H1 (cell line): ENCODE measurements around the gene C12orf76. TPM values are rescaled to one million over a fixed set of nuclear protein-coding genes. Genes with fewer than 3 reads are reported as not detected.

ENCODE experiments used
- CTCF ChIA-PET: fragments of 300-600 bp; sonication (Branson Sonifier 250); formaldehyde crosslinking; loops from one replicate; lab custom pipeline; 2021; ENCODE audit not compliant: partially characterized antibody; lab: Charles Lee
- POLR2A ChIA-PET: fragments of 300-600 bp; sonication (Branson Sonifier 250); formaldehyde crosslinking; loops from one replicate; lab custom pipeline; 2021; ENCODE audit warnings: inconsistent platforms; ENCODE audit not compliant: partially characterized antibody; lab: Charles Lee
- DNase-seq, 2 experiments: peaks; one replicate each; pipeline versions ENCODE4 v3.0.0 to v3.0.0-alpha.2; 2010 to 2022; ENCODE audit warnings: low spot score in 2 of 2, low read depth in 1 of 2, mixed read lengths in 1 of 2
- FAIRE-seq: peaks from 2 replicates; lab custom pipeline; 2011; peaks lifted over from hg19 to GRCh38; lab: Jason Lieb, UNC
- H2AFZ ChIP-seq: 2 replicates; pipeline ENCODE4 v1.8.1; 2012; ENCODE audit warnings: low read length, inconsistent platforms
- H2AK5ac ChIP-seq: 2 replicates; pipeline ENCODE4 v1.6.1; 2013; ENCODE audit warnings: low read depth, low read length
- H2BK120ac ChIP-seq: replicated peaks from 2 replicates; pipeline ENCODE3; 2013; ENCODE audit warnings: low read depth, low read length, inconsistent platforms
- H2BK12ac ChIP-seq: 2 replicates; pipeline ENCODE4 v1.6.1; 2013; ENCODE audit warnings: low read depth, low read length
- H2BK15ac ChIP-seq: 2 replicates; pipeline ENCODE4 v1.6.1; 2013; ENCODE audit warnings: low read length
- H2BK20ac ChIP-seq: 2 replicates; pipeline ENCODE4 v1.6.1; 2013; ENCODE audit warnings: low read length
- H2BK5ac ChIP-seq: 2 replicates; pipeline ENCODE4 v1.6.1; 2013; ENCODE audit warnings: low read depth, low read length
- H3K14ac ChIP-seq: 2 replicates; pipeline ENCODE4 v1.6.1; 2013; ENCODE audit warnings: inconsistent platforms; ENCODE audit not compliant: insufficient read length
- H3K18ac ChIP-seq: 2 replicates; pipeline ENCODE4 v1.6.1; 2013; ENCODE audit warnings: low read length; ENCODE audit errors: extremely low read depth
- H3K23ac ChIP-seq: 2 replicates; pipeline ENCODE4 v1.6.1; 2013; ENCODE audit warnings: inconsistent platforms; ENCODE audit not compliant: insufficient read length
- H3K23me2 ChIP-seq: 2 replicates; pipeline ENCODE4 v1.6.1; 2013; ENCODE audit warnings: low read depth, low read length
- H3K27ac ChIP-seq: 2 replicates; pipeline ENCODE4 v1.6.1; 2011; ENCODE audit warnings: low read depth, low read length, inconsistent platforms
- H3K27me3 ChIP-seq, 4 experiments: replicated peaks in 1 of 4; 1 replicate in 1 of 4; 2 replicates in 3 of 4; pipeline versions ENCODE4 v1.6.1 to v1.8.1; 2011 to 2013; ENCODE audit warnings: low read length in 3 of 4, mild to moderate bottlenecking in 3 of 4, inconsistent platforms in 2 of 4, mixed read lengths in 2 of 4, moderate library complexity in 1 of 4; ENCODE audit not compliant: control insufficient read depth in 3 of 4, insufficient read depth in 3 of 4; ENCODE audit errors: extremely low read depth in 1 of 4
- H3K36me3 ChIP-seq, 4 experiments: 2 replicates each; pipeline versions ENCODE4 v1.6.1 to v1.8.1; 2011 to 2013; ENCODE audit warnings: mild to moderate bottlenecking in 4 of 4, low read length in 3 of 4, moderate library complexity in 2 of 4, control low read depth in 1 of 4, inconsistent platforms in 1 of 4; ENCODE audit not compliant: insufficient read depth in 4 of 4, control insufficient read depth in 2 of 4
- H3K4ac ChIP-seq: replicated peaks from 2 replicates; pipeline ENCODE3; 2013; ENCODE audit warnings: low read length, low read depth, mixed read lengths, inconsistent platforms; ENCODE audit not compliant: insufficient read length
- H3K4me1 ChIP-seq, 4 experiments: replicated peaks in 1 of 4; 1 replicate in 1 of 4; 2 replicates in 3 of 4; pipeline versions ENCODE4 v1.6.1 to v1.8.1; 2011 to 2013; ENCODE audit warnings: low read length in 3 of 4, inconsistent platforms in 2 of 4, mixed read lengths in 1 of 4; ENCODE audit not compliant: insufficient read depth in 4 of 4, control insufficient read depth in 3 of 4
- H3K4me2 ChIP-seq, 2 experiments: 2 replicates each; pipeline versions ENCODE4 v1.6.1 to v1.8.1; 2011 to 2013; ENCODE audit warnings: low read depth in 2 of 2, low read length in 2 of 2, control low read depth in 1 of 2, inconsistent platforms in 1 of 2, mild to moderate bottlenecking in 1 of 2; ENCODE audit not compliant: insufficient read depth in 1 of 2
- H3K4me3 ChIP-seq, 4 experiments: fragments of 200-600, 300-600 bp in 1 of 4; sonication (generic), shearing (Covaris generic), sonication (Bioruptor Twin) in 1 of 4; 2 replicates each; pipeline versions ENCODE4 v1.5.1 to v1.8.1; 2011 to 2016; ENCODE audit warnings: low read length in 4 of 4, low read depth in 3 of 4, control low read depth in 2 of 4, inconsistent platforms in 2 of 4, mild to moderate bottlenecking in 2 of 4, mixed read lengths in 1 of 4, moderate library complexity in 1 of 4; ENCODE audit not compliant: insufficient read depth in 2 of 4; ENCODE audit errors: extremely low read depth in 1 of 4
- H3K56ac ChIP-seq: replicated peaks from 2 replicates; pipeline ENCODE3; 2013; ENCODE audit warnings: low read depth, mild to moderate bottlenecking, mixed read lengths, low read length, inconsistent platforms; ENCODE audit not compliant: insufficient read length
- H3K79me1 ChIP-seq: 2 replicates; pipeline ENCODE4 v1.6.1; 2013; ENCODE audit warnings: low read depth, low read length, control low read depth
- H3K79me2 ChIP-seq, 2 experiments: 2 replicates each; pipeline versions ENCODE4 v1.6.1 to v1.8.1; 2012 to 2013; ENCODE audit warnings: low read length in 2 of 2, mild to moderate bottlenecking in 2 of 2, inconsistent platforms in 1 of 2; ENCODE audit not compliant: insufficient read depth in 2 of 2, control insufficient read depth in 1 of 2
- H3K9ac ChIP-seq, 4 experiments: replicated peaks in 1 of 4; 1 replicate in 1 of 4; 2 replicates in 3 of 4; pipeline versions ENCODE4 v1.6.1 to v1.8.1; 2011 to 2013; ENCODE audit warnings: low read depth in 3 of 4, low read length in 3 of 4, control low read depth in 2 of 4, mild to moderate bottlenecking in 2 of 4, moderate library complexity in 2 of 4, inconsistent platforms in 1 of 4; ENCODE audit errors: extremely low read depth in 1 of 4
- H3K9me3 ChIP-seq, 2 experiments: 2 replicates each; pipeline versions ENCODE4 v1.6.1 to v1.8.1; 2012 to 2013; ENCODE audit warnings: mild to moderate bottlenecking in 2 of 2, moderate library complexity in 2 of 2, control low read depth in 1 of 2, inconsistent platforms in 1 of 2, low read depth in 1 of 2, low read length in 1 of 2, mixed read lengths in 1 of 2; ENCODE audit not compliant: insufficient read depth in 2 of 2
- H4K20me1 ChIP-seq, 2 experiments: replicated peaks in 1 of 2; 2 replicates each; pipeline versions ENCODE3 to v1.8.1; 2011 to 2013; ENCODE audit warnings: inconsistent platforms in 2 of 2, low read length in 2 of 2, mild to moderate bottlenecking in 1 of 2; ENCODE audit not compliant: insufficient read depth in 2 of 2, control insufficient read depth in 1 of 2
- H4K5ac ChIP-seq: 2 replicates; pipeline ENCODE4 v1.6.1; 2013; ENCODE audit warnings: low read length, low read depth, mixed read lengths, inconsistent platforms; ENCODE audit not compliant: insufficient read length
- H4K8ac ChIP-seq: 2 replicates; pipeline ENCODE4 v1.8.0; 2013; ENCODE audit warnings: mild to moderate bottlenecking, moderate library complexity, low read length, inconsistent platforms; ENCODE audit not compliant: insufficient read depth; ENCODE audit errors: extremely low read depth
- H4K91ac ChIP-seq: replicated peaks from 2 replicates; pipeline ENCODE3; 2013; ENCODE audit warnings: low read length, mixed read lengths, inconsistent platforms; ENCODE audit not compliant: insufficient read length
- CEBPB ChIP-seq: IDR thresholded peaks from 2 replicates; pipeline ENCODE4 v1.6.1; 2012; ENCODE audit warnings: low read depth, low read length
- FOSL1 ChIP-seq: IDR thresholded peaks from 2 replicates; pipeline ENCODE4 v1.6.1; 2011; ENCODE audit warnings: mild to moderate bottlenecking, low read depth, low read length, moderate library complexity; ENCODE audit not compliant: insufficient read depth
- GTF2F1 ChIP-seq: IDR thresholded peaks from 2 replicates; pipeline ENCODE4 v1.6.1; 2012; ENCODE audit warnings: low read depth, low read length, improper control_type of control experiment, borderline replicate concordance
- HDAC6 ChIP-seq: IDR thresholded peaks from one replicate; pipeline ENCODE4 v1.7.1; 2012; ENCODE audit warnings: low read depth, mild to moderate bottlenecking, inconsistent platforms, low read length, moderate library complexity
- JUN ChIP-seq: IDR thresholded peaks from 2 replicates; pipeline ENCODE4 v1.6.1; 2011; ENCODE audit warnings: low read depth, mild to moderate bottlenecking, improper control_type of control experiment, low read length
- SIN3A ChIP-seq, 2 experiments: IDR thresholded peaks in 1 of 2; conservative IDR thresholded peaks in 1 of 2; 2 replicates each; pipeline ENCODE4 v1.6.1; 2011 to 2012; ENCODE audit warnings: low read length in 2 of 2, improper control_type of control experiment in 1 of 2, low read depth in 1 of 2, mild to moderate bottlenecking in 1 of 2
- SP1 ChIP-seq: IDR thresholded peaks from 2 replicates; pipeline ENCODE4 v1.6.1; 2011; ENCODE audit warnings: low read depth, low read length
- TEAD4 ChIP-seq: IDR thresholded peaks from 2 replicates; pipeline ENCODE4 v1.6.1; 2012; ENCODE audit warnings: low read depth, low read length, inconsistent platforms, mixed read lengths
- YY1 ChIP-seq: IDR thresholded peaks from 2 replicates; pipeline ENCODE4 v1.6.1; 2011; ENCODE audit warnings: low read depth, mild to moderate bottlenecking, low read length
- WGBS, 2 experiments: shearing (Covaris generic) in 1 of 2; methylation state at CpG; one replicate each; pipeline versions ENCODE4 v1.1.6 to v1.1.7; 2013 to 2015; ENCODE audit warnings: low lambda C conversion rate in 2 of 2, mixed read lengths in 2 of 2, inconsistent platforms in 1 of 2, low coverage in 1 of 2, missing lambda C conversion rate in 1 of 2; ENCODE audit not compliant: insufficient replicate concordance in 2 of 2, insufficient coverage in 1 of 2, insufficient read length in 1 of 2; ENCODE audit errors: extremely low coverage in 1 of 2, missing lambda C conversion rate in 1 of 2; 5-methylcytosine and 5-hydroxymethylcytosine counted together
- polyA plus RNA-seq, 7 experiments: library from polyadenylated mRNA; depleted of rRNA in 3 of 7; stranded (reverse) in 5 of 7; unstranded in 2 of 7; fragments of >200 nt in 5 of 7; fragments of 200-250 nt in 2 of 7; gene quantifications; 1 replicate in 5 of 7; 2 replicates in 1 of 7; 4 replicates in 1 of 7; pipeline versions ENCODE4 v1.2.1 to v1.2.3, GENCODE V29; 2011 to 2013; ENCODE audit warnings: missing spikeins in 2 of 7, mixed read lengths in 2 of 7
- total RNA-seq: library from RNA; stranded (reverse); fragmentation: NEBNext Ultra II Directional; extraction: Animal tissue kit (Norgen Biotek cat#: 25700); gene quantifications from 2 replicates; pipeline ENCODE4 v1.2.1, GENCODE V29; 2021
- TF ChIP-seq, protein P1 (sequence below): IDR thresholded peaks from 2 replicates; pipeline ENCODE4 v1.6.1; 2012; ENCODE audit warnings: low read length, inconsistent platforms
- TF ChIP-seq, protein P2 (sequence below): IDR thresholded peaks from 2 replicates; pipeline ENCODE4 v1.6.1; 2011; ENCODE audit warnings: low read length, improper control_type of control experiment

The C12orf76 gene
- total and polyA plus RNA-seq, 2 of the 8 experiments (the other 6 are each of a cell fraction or from before 2014, with no cell fraction given): 14.4 to 18.6 TPM

DNA sequence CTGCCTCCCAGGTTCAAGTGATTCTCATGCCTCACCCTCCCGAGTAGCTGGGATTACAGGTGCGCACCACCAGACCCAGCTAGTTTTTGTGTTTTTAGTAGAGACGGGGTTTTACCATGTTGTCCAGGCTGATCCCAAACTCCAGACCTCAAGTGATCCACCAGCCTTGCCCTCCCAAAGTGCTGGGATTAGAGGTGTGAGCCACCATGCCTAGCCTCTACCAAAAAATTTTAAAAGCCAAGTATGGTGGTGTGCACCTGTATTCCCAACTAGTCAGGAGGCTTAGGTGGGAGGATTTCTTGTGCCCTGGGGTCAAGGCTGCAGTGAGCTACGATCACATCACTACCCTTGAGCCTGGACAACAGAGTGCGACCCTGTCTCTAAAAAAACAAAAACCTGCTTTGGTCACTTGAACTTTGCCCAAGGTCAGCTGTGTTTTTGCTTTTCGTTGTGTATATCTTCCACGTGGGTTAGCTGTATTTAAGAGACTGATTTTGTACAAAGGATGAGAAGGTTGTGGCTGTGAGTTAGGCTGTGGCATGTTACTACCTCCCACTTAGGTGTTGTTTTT lies 12.7 kb downstream of the C12orf76 start:
- no peak overlapping the region for H2BK5ac ChIP-seq
- H3K23me2 ChIP-seq: no peaks in the 10 kb centered on the region
- H2AFZ ChIP-seq: no peak overlapping the region
- CTCF ChIA-PET: interaction anchor here (0.9 to 1.2 kb wide), 4 partner anchors 9 to 189 kb away, joined by 3 to 4 read pairs (median 3); no protein-coding TSS in a partner anchor
- no peak overlapping the region for H3K14ac ChIP-seq
- H3K9me3 ChIP-seq: no peaks in the 10 kb centered on the region
- H2BK12ac ChIP-seq: no peak overlapping the region
- H3K79me2 ChIP-seq: no peaks in the 10 kb centered on the region
- no peak overlapping the region for H3K27ac ChIP-seq
- H2AK5ac ChIP-seq: no peak overlapping the region
- no peak overlapping the region for H3K18ac ChIP-seq
- no peak overlapping the region for H3K23ac ChIP-seq
- no peak overlapping the region for H4K5ac ChIP-seq
- DNase-seq (no peak), FAIRE-seq (no peak)
- POLR2A ChIA-PET: interaction anchor here (0.6 to 0.7 kb wide), 2 partner anchors 296 to 1434 kb away, joined by 3 to 4 read pairs; no protein-coding TSS in a partner anchor
- no peak overlapping the region for H3K4me3 ChIP-seq
- no peak overlapping the region for H3K4me2 ChIP-seq
- no peak overlapping the region for H3K9ac ChIP-seq
- no peak overlapping the region for H2BK20ac ChIP-seq
- H3K56ac ChIP-seq: no peak overlapping the region
- peaks cover 0 to 6% of the 10 kb centered on the region in 2 experiments for H4K20me1 ChIP-seq
- no peaks in the 10 kb centered on the region for H3K36me3 ChIP-seq
- no peaks in the 10 kb centered on the region for H3K27me3 ChIP-seq
- peaks cover 0 to 2% (median 0%) of the 10 kb centered on the region in 4 experiments; a peak in 1 of 7 replicates for H3K4me1 ChIP-seq
- H3K79me1 ChIP-seq: no peaks in the 10 kb centered on the region
- H2BK120ac ChIP-seq: no peak overlapping the region
- no peak overlapping the region for H3K4ac ChIP-seq
- H4K91ac ChIP-seq: no peak overlapping the region
- no peak overlapping the region for H4K8ac ChIP-seq
- H2BK15ac ChIP-seq: no peak overlapping the region
- WGBS, 2 experiments: 90% methylated on average over 7 of the region's 7 CpGs; no CpG with 5 or more reads in 1 of the 2 experiments
- no peak for TF ChIP-seq HDAC6
- no peak for TF ChIP-seq JUN
- TF ChIP-seq YY1: no peak
- TF ChIP-seq, protein P1, sequence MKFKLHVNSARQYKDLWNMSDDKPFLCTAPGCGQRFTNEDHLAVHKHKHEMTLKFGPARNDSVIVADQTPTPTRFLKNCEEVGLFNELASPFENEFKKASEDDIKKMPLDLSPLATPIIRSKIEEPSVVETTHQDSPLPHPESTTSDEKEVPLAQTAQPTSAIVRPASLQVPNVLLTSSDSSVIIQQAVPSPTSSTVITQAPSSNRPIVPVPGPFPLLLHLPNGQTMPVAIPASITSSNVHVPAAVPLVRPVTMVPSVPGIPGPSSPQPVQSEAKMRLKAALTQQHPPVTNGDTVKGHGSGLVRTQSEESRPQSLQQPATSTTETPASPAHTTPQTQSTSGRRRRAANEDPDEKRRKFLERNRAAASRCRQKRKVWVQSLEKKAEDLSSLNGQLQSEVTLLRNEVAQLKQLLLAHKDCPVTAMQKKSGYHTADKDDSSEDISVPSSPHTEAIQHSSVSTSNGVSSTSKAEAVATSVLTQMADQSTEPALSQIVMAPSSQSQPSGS: no peak
- TF ChIP-seq, protein P2, sequence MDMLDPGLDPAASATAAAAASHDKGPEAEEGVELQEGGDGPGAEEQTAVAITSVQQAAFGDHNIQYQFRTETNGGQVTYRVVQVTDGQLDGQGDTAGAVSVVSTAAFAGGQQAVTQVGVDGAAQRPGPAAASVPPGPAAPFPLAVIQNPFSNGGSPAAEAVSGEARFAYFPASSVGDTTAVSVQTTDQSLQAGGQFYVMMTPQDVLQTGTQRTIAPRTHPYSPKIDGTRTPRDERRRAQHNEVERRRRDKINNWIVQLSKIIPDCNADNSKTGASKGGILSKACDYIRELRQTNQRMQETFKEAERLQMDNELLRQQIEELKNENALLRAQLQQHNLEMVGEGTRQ: no peak
- no peak for TF ChIP-seq CEBPB
- TF ChIP-seq SIN3A (conservative IDR thresholded peaks at IDR 0.05 in 1 of 2, IDR thresholded peaks at IDR 0.05 in 1 of 2; ENCODE audit: low read depth in 1 of 2, low read length in 2 of 2): no peak
- no peak for TF ChIP-seq SP1
- no peak for TF ChIP-seq TEAD4
- TF ChIP-seq FOSL1: no peak
- TF ChIP-seq GTF2F1: no peak
